C4-2B (cell line): ENCODE results near the gene SHISA9.

ENCODE experiments used
- H3K27ac ChIP-seq: fragments of 450-650 bp; 2 replicates; pipeline ENCODE4 v1.5.1; 2017
- ZFX ChIP-seq: fragments of 450-650 bp; IDR thresholded peaks from 2 replicates; pipeline ENCODE4 v1.6.1; 2017
- TF ChIP-seq, protein P1 (sequence below): fragments of 450-650 bp; conservative IDR thresholded peaks from 2 replicates; pipeline ENCODE4 v1.5.1; 2017; ENCODE audit warnings: mild to moderate bottlenecking

SHISA9 gene

DNA sequence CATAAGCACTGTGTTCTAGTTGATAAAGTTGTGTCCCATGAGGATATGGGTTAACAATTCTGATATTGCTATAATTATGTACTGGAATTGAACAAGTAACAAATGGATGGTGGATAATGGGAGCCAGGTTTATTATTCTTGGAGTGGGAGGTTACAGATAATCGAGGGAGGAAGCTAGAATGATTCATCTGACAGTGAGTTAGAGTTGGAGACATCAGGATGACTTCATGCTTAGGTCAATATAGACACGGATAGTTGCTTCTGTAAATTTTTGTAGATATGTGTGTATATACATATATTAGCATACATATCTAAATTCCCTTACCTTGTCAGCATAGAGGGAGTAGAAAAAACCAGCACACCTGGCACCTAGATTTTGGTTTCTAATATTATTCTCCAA lies 293.4 kb downstream of the SHISA9 start:
- H3K27ac ChIP-seq = no peak overlapping the region
- no peak for TF ChIP-seq ZFX
- TF ChIP-seq, protein P1, sequence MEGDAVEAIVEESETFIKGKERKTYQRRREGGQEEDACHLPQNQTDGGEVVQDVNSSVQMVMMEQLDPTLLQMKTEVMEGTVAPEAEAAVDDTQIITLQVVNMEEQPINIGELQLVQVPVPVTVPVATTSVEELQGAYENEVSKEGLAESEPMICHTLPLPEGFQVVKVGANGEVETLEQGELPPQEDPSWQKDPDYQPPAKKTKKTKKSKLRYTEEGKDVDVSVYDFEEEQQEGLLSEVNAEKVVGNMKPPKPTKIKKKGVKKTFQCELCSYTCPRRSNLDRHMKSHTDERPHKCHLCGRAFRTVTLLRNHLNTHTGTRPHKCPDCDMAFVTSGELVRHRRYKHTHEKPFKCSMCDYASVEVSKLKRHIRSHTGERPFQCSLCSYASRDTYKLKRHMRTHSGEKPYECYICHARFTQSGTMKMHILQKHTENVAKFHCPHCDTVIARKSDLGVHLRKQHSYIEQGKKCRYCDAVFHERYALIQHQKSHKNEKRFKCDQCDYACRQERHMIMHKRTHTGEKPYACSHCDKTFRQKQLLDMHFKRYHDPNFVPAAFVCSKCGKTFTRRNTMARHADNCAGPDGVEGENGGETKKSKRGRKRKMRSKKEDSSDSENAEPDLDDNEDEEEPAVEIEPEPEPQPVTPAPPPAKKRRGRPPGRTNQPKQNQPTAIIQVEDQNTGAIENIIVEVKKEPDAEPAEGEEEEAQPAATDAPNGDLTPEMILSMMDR = no peak

GRCh38 chr16:13203725-13204124 lies 302.3 kb downstream of the SHISA9 start:
- no peak overlapping the region for H3K27ac ChIP-seq
- no peak for TF ChIP-seq ZFX
- TF ChIP-seq, protein P1 = no peak

GRCh38 chr16:13205352-13205751 lies 304.0 kb downstream of the SHISA9 start:
- H3K27ac ChIP-seq = no peak overlapping the region
- no peak for TF ChIP-seq ZFX
- TF ChIP-seq, protein P1 = no peak

- TF ChIP-seq, protein P1 = no peak
- TF ChIP-seq ZFX = no peak
These were observed 305.2 kb downstream of the SHISA9 start for GRCh38 chr16:13206606-13207005.

DNA sequence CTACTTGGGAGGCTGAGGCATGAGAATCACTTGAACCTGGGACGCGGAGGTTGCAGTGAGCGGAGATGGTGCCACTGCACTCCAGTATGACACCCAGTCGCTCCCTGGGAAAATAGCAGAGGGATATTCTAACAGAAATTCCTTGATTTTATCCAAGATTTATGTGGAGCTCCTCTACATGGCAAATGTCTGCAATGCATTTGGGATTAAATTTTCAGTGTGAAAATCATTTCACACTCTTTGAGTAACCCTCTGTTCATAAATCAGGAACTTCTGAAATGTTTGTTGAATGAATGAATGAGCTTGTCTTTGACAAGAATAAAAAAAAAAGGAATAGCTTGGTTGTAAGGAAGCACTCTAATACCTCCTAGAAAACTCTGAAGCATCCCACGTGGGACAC lies 305.8 kb downstream of the SHISA9 start:
- no peak overlapping the region for H3K27ac ChIP-seq
- TF ChIP-seq, protein P1 = no peak
- TF ChIP-seq ZFX = no peak

More at GRCh38 chr16:13206606-13207005, 305.2 kb downstream of the SHISA9 start:
- no peak overlapping the region for H3K27ac ChIP-seq

GRCh38 chr16:13223666-13224065 lies 322.3 kb downstream of the SHISA9 start:
- no peak overlapping the region for H3K27ac ChIP-seq
- TF ChIP-seq, protein P1 = no peak
- TF ChIP-seq ZFX = no peak

GRCh38 chr16:13229039-13229438 lies 327.6 kb downstream of the SHISA9 start:
- TF ChIP-seq, protein P1 = no peak
- no peak for TF ChIP-seq ZFX
- H3K27ac ChIP-seq = no peak overlapping the region
